ENCODE measurements around the gene TIMD4.
"Not testable (repeated sequence)": the region's sequence is repeated elsewhere in the genome, so short reads cannot be mapped to it uniquely, and the experiment has no call there.

Gene TIMD4

DNA sequence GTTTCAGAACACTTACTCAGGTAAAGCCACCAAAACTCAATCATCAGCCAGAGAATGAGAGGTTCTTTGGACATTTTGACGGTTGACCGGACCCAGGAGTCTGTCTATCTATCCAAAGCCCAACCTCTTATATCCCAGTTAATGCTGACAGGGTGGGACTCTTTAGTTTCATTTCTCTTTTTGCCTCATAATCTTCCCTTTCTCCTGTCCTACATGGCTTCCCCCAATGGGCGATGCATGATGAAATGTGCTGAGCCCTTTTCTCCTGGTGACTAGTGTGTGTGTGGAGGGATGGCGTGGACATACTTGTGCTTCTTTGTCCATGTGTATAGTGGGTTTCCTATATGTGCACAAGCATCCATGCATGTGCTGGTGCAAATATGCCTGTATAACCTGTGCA lies at the start of gene TIMD4:
Gene TIMD4 (minus strand): TSS at position 102 of the 400 bp plus-strand sequence. CDS start 28 bp downstream, at position 74.
- DNase-seq = no peak

GRCh38 chr5:157006262-157006661 lies 43.2 kb upstream of the TIMD4 start:
- no peak for DNase-seq

DNA sequence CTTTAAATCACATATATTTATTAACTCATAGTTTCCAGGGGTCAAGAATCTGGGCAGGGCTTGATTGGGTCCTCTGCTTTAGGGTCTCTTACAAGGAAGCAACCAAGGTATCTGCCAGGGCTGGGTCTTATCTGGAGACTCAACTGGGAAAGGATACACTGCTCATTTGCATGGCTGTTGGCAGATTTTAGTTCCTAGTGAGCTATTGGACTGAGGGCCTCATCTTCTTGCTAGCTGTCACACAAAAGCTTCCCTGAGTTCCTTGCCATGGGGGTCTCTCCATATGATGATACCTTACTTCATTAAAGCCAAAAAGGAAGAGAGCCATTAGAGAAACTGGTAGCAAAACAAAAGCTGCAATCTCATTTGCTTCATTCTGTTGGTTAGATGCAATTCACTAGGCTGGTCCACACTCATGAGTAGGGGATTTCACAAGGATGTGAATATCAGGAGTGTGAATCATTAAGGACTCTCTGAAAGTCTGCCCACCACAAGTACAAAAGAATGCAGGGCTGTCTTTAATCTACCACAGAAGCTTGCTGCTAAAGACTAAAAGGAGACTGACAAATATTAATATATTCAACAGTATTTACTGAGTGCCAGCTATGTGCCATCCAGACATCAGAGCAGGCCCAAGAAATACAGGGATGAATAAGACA lies 42.0 kb upstream of the TIMD4 start:
- DNase-seq = no peak

- DNase-seq = no peak
These were observed 28.7 kb upstream of the TIMD4 start for GRCh38 chr5:156991714-156992113.

DNA sequence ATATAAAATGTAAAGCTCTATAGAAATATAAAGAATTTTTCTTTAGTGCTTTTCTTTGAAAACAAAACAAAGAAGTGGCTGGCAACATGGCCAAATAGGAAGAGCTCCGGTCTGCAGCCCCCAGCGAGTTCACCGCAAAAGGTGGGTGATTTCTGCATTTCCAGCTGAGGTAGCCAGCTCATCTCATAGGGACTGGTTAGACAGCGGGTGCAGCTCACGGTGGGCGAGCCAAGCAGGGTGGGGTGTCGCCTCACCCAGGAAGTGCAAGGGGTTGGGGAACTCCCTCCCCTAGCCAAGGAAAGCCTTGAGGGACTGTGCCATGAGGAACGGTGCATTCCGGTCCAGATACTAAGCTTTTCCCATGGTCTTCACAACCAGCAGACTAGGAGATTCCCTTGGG lies 21.0 kb upstream of the TIMD4 start:
- no peak for DNase-seq

GRCh38 chr5:156981481-156981880 lies 18.5 kb upstream of the TIMD4 start:
- no peak for DNase-seq

GRCh38 chr5:156974328-156974727 lies 11.3 kb upstream of the TIMD4 start:
- no peak for DNase-seq

DNA sequence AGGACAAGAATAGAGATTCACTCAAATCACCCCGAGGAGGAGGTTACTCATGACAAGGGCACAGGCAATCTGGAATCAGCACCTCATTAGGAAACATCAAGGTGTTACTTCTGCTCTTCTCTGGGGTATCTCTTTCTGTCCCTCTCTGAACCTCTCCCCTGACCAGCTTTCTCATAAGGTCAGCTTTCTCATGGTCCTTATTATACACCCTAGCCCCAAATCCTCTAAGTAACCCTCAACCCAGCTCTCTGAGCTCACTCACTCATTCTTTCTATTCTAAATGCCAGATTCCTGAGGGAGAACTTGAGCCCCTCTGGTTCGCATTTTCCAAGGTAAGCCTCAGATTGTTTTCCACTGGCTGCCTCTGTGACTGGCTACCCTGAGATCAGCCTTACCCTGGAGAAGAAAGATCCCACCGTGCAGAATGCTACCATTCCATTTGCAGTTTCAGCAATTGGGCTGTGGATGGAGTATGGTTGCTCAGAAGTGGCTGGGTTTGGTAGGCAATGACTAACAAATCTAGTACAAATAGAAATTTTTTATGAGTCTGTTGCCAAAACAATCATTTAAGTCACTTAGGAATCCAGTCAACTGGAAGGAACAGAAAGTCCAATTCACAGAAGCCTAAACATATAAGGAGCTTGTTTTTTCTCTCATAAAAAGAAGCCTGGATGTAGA lies 9.0 kb upstream of the TIMD4 start:
- no peak for DNase-seq

GRCh38 chr5:156971415-156971814 lies 8.4 kb upstream of the TIMD4 start:
- no peak for DNase-seq

GRCh38 chr5:156967386-156967785 lies 4.4 kb upstream of the TIMD4 start:
- not testable (repeated sequence) for DNase-seq

DNA sequence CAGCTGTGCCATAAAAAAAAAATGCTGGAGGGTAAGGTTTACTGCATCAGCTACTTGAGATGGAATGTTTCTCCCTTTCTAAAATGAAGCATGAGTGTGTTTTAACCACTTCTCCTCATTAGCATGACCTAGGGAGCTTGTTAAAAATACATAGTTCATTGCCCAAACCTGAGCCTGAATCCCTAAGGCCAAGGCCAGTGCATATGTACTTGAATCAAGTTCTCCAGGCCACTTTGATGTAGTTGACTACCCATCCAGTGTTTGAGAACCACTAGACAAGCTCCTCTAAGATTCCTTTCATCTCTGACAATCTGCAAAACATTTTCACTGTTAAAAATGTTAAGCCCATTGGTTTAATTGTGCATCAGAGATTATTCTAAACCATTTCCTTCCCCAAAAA lies 6.7 kb downstream of the TIMD4 start:
- DNase-seq = no peak

- DNase-seq = no peak
These were observed 11.7 kb downstream of the TIMD4 start for GRCh38 chr5:156951359-156951758.

DNA sequence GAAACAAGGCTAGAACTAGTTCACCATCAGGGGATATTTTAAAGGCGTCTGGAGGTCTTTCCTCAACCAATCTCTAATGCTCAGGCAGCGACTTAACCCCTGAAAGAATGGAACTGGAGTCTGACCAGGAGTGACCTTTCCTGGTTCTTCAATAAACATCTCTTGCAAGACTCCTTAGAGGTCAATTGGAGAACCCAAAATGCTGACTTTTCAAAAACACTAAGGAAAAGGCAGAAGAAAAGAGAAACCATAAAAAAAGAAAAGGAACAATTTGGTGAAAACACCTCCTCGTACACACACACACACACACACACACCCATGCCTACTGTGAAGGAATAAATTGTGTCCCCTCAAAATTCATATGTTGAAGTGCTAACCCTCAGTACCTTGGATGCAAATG lies 12.3 kb downstream of the TIMD4 start:
- DNase-seq = no peak

DNA sequence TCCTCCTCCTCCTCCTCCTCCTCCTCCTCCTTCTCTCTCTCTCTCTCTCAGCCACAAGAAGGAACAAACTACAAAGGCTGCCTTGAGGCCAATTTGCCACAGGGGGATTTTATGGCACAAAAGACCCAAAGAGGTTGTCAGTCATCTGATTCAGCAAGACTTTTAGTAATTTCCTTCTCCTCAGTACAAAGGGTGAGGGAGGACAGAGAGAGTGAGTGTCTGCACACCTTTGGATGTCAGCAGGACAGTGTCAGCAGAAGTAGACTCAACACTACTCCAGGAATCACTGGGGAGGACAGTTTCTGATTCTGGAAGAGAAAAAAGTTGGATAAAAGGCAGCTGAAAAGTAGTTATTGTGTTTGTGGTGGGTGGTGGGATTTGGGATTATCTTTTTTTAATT lies 13.6 kb downstream of the TIMD4 start:
- no peak for DNase-seq

- DNase-seq = no peak
These were observed 15.1 kb downstream of the TIMD4 start for GRCh38 chr5:156947925-156948324.

DNA sequence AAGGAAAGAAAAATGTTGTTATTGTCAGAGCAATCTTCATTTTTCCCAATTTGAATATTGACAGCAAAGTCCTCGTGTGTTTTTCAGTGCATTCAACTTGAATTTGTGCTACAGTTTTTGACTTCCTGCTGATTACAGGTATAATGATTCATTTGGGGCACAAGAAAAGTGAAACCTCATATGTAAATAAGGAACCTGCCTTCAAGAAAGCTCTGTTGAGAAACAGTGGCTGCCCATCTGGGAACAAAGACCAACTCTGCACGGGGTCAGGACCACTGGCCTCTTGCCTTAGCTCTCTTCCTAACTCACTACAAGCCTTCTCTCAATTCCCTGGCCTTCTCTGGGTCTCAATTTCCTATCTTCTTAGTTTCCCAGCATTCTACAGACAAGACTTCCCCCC lies 21.0 kb downstream of the TIMD4 start:
- DNase-seq = no peak

- DNase-seq = not testable (repeated sequence)
These were observed 22.6 kb downstream of the TIMD4 start for GRCh38 chr5:156940462-156940861.

- no peak for DNase-seq
These were observed 26.1 kb downstream of the TIMD4 start for GRCh38 chr5:156936972-156937371.

DNA sequence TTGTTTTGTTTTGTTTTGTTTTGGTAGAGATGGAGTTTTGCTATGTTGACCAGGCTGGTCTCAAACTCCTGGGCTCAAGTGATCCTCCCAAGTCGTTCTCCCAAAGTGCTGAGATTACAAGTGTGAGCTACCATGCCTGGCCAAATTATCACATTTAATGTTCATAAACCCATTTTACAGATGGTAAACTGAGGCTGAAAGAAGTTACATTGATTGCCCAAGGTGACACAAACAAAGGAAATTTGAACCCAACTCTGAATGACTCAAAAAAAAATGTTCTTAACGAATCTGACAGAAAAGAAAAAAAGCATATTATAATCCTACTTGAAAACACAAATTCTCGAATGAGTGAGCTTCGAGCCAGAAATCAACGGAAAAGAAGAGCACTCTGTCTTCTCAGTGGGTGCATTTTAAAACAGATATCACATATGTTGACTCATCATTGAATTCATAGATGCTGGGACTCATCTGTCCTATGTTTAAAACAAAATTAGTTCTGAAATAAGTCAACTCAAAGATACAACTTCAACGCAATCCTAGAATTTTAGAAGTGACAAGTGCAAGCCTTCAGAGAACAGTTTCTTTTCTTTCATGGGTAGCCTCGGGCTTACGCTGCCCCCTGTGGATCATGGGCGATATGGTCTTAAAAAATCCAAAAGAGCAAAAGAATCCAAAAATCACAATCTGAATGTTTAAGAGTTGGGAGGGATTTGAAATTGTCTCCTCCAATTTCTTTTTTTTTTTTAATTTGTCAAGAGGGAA lies 28.4 kb downstream of the TIMD4 start:
- peak in 21 of 58 donors; percentile 0 to 42 (median 6) for DNase-seq

DNA sequence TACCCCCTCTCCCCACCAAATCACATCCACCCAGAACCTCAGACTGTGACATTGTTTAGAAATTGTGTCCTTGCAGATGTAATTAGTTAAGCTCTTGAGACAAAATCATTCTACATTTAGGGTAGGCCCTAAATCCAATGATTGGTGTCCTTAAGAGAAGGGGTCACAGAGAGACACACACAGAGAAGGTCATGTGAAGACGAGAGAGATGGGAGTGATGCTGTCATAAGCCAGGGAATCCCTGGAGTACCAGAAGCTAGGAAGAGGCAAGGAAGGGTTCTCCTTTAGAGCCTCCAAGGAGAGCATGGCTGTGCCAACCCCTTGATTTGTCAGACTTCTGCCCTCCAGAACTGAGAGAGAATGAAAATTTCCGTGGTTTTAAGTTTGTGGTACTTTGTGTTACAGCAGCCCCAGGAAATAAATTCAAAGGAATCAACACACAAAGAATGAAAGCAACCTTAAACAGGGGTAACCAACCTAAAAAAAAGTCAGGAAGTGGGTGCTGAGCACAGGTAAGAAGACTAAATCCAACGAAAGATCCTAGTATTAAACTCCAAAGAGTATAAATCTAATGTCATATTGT lies 33.6 kb downstream of the TIMD4 start:
- no peak for DNase-seq

DNA sequence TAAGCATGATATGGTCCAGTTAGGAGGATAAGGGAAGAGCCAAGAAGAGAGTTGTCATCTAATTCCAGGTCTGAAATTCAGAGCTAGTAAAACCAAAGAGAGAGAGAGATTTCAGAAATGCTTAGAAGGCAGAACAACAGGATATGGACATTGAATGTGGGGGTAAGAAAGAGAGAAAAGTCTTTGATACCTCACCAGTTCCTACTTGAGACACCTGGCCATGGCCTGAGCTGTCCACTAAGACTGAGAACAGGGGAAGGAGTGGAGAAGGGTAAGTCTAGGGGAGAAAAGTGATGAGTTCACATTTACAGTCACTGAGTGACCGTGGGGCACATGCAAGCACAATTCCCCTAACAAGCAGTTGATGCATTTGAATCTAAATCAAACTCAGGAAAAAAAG lies 35.5 kb downstream of the TIMD4 start:
- DNase-seq = no peak

DNA sequence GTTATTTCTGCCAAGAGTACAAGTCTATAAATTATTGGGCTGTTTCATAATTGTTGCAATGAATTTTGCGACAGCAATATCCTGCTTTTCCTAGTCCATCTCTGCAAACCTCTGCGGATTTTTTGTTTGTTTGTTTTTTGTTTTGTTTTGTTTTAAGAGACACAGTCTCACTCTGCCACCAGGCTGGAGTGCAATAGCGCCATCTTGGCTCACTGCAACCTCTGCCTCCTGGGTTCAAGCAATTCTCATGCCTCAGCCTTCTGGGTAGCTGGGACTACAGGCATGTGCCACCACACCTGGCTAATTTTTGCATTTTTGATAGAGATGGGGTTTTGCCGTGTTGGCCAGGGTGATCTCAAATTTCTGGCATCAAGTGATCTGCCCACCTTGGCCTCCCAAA lies 37.3 kb downstream of the TIMD4 start:
- DNase-seq = not testable (repeated sequence)
